HEK293T (cell line): ENCODE data around the gene MROH8.

Experiments used
- ARNT ChIP-seq: fragments of 450-650 bp; IDR thresholded peaks from 2 replicates; pipeline ENCODE4 v1.6.1; 2017; ENCODE audit warnings: mild to moderate bottlenecking
- ELF4 ChIP-seq: fragments of 450-650 bp; IDR thresholded peaks from 2 replicates; pipeline ENCODE4 v1.6.1; 2017; ENCODE audit warnings: antibody characterized with exemption
- FOXA1 ChIP-seq: fragments of 450-650 bp; IDR thresholded peaks from 2 replicates; pipeline ENCODE4 v1.6.1; 2016; ENCODE audit warnings: mild to moderate bottlenecking

- no peak for TF ChIP-seq ARNT
- no peak for TF ChIP-seq ELF4
- no peak for TF ChIP-seq FOXA1
Measured at GRCh38 chr20:37119356-37120036, 59.9 kb downstream of the MROH8 start.
